K562 (cell line): Measurements from ENCODE around the gene CNNM3. TPM values are rescaled to one million over a fixed set of nuclear protein-coding genes. Genes with fewer than 3 reads are reported as not detected.

Experiments used
- ARHGAP35 ChIP-seq: fragments of 450-650 bp; IDR thresholded peaks from 2 replicates; pipeline ENCODE4 v1.6.1; 2018; ENCODE audit not compliant: partially characterized antibody
- ARID1B ChIP-seq: fragments of 450-650 bp; IDR thresholded peaks from 2 replicates; pipeline ENCODE4 v1.6.1; 2016; ENCODE audit warnings: antibody characterized with exemption, mild to moderate bottlenecking, inconsistent platforms
- BRD9 ChIP-seq: fragments of 450-650 bp; IDR thresholded peaks from 2 replicates; pipeline ENCODE4 v1.6.1; 2018; ENCODE audit warnings: low read depth; ENCODE audit not compliant: partially characterized antibody
- CBFA2T2 ChIP-seq: fragments of 450-650 bp; conservative IDR thresholded peaks from 2 replicates; pipeline ENCODE4 v1.6.1; 2017; ENCODE audit warnings: mild to moderate bottlenecking
- ELF4 ChIP-seq: fragments of 450-650 bp; formaldehyde crosslinking; IDR thresholded peaks from 2 replicates; pipeline ENCODE4 v1.4.0; 2022; ENCODE audit warnings: missing genetic modification characterization
- EZH2 ChIP-seq: IDR thresholded peaks from 2 replicates; pipeline ENCODE4 v1.6.1; 2012; ENCODE audit warnings: low read depth, mild to moderate bottlenecking, inconsistent platforms, low read length, borderline replicate concordance
- GATAD2A ChIP-seq: fragments of 450-650 bp; IDR thresholded peaks from 2 replicates; pipeline ENCODE4 v1.6.1; 2017
- HEY1 ChIP-seq: fragments of 250-450 bp; sonication (Bioruptor Pico); IDR thresholded peaks from 2 replicates; pipeline ENCODE4 v1.5.0; 2020; ENCODE audit warnings: mild to moderate bottlenecking, moderate library complexity, borderline replicate concordance
- KDM5B ChIP-seq: fragments of 200-600 bp; sonication (generic); IDR thresholded peaks from 2 replicates; pipeline ENCODE4 v1.6.1; 2012; ENCODE audit warnings: low read depth, mild to moderate bottlenecking, moderate library complexity, low read length, control low read depth, inconsistent platforms; ENCODE audit not compliant: insufficient replicate concordance
- LARP7 ChIP-seq: fragments of 450-650 bp; IDR thresholded peaks from 2 replicates; pipeline ENCODE4 v1.6.1; 2016
- RB1 ChIP-seq: fragments of 450-650 bp; IDR thresholded peaks from 2 replicates; pipeline ENCODE4 v1.6.1; 2017; ENCODE audit warnings: low read depth, mild to moderate bottlenecking
- SIRT6 ChIP-seq: IDR thresholded peaks from one replicate; pipeline ENCODE4 v1.6.1; 2012; ENCODE audit warnings: low read depth, mild to moderate bottlenecking, control low read depth, inconsistent platforms, low read length, moderate library complexity
- ZFX ChIP-seq: sonication (generic); formaldehyde crosslinking; IDR thresholded peaks from 2 replicates; pipeline ENCODE4 v1.8.0; 2022; ENCODE audit warnings: mild to moderate bottlenecking, missing genetic modification reagents, moderate library complexity
- ZNF41 ChIP-seq: fragments of 250-450 bp; sonication (Bioruptor Pico); conservative IDR thresholded peaks from 2 replicates; pipeline ENCODE4 v1.4.0; 2020; ENCODE audit warnings: mild to moderate bottlenecking
- ZNF644 ChIP-seq: fragments of 200-800 bp; sonication (Bioruptor generic); IDR thresholded peaks from 2 replicates; pipeline ENCODE4 v1.6.1; 2016; ENCODE audit warnings: low read depth, missing genetic modification characterization, missing compliant biosample characterization
- ZNF830 ChIP-seq: fragments of 250-450 bp; sonication (Bioruptor Pico); IDR thresholded peaks from 2 replicates; pipeline ENCODE4 v1.5.0; 2021; ENCODE audit warnings: mild to moderate bottlenecking
- polyA plus RNA-seq, 8 experiments: library from polyadenylated mRNA; depleted of rRNA in 4 of 8; stranded (reverse) in 5 of 8; unstranded in 3 of 8; fragments of >200 nt; fragmentation: Nextera tagmentation in 2 of 8; fragmentation: Illumina TruSeq in 1 of 8; extraction: Ambion mirVana in 2 of 8; extraction: Trizol in 1 of 8; gene quantifications; 2 replicates each; pipeline versions ENCODE4 v1.2.1 to v1.2.3, GENCODE V29; 2011 to 2014; ENCODE audit warnings: inconsistent platforms in 1 of 8, missing spikeins in 1 of 8
- total RNA-seq, 7 experiments: library from RNA; depleted of rRNA in 6 of 7; stranded (reverse); fragments of >200 nt in 6 of 7; fragmentation: Illumina TruSeq in 2 of 7; extraction: Trizol in 2 of 7; gene quantifications; 2 replicates each; pipeline versions ENCODE4 v1.2.1 to v1.2.3, GENCODE V29; 2011 to 2021; ENCODE audit warnings: low replicate concordance in 1 of 7
- TF ChIP-seq, protein P1 (sequence below), 2 experiments: fragments of 450-650 bp; IDR thresholded peaks; 2 replicates each; pipeline ENCODE4 v1.6.1; 2018; ENCODE audit warnings: mild to moderate bottlenecking in 2 of 2, low read depth in 1 of 2; ENCODE audit not compliant: partially characterized antibody in 2 of 2
- TF ChIP-seq, protein P2 (sequence below): sonication (generic); formaldehyde crosslinking; IDR thresholded peaks from 2 replicates; pipeline ENCODE4 v1.8.0; 2022; ENCODE audit warnings: missing genetic modification reagents, mild to moderate bottlenecking, borderline replicate concordance
- TF ChIP-seq, protein P3 (sequence below): sonication (generic); formaldehyde crosslinking; IDR thresholded peaks from 2 replicates; pipeline ENCODE4 v1.8.0; 2023; ENCODE audit warnings: mild to moderate bottlenecking, missing genetic modification reagents
- TF ChIP-seq, protein P4 (sequence below): fragments of 250-450 bp; sonication (Bioruptor Pico); IDR thresholded peaks from 2 replicates; pipeline ENCODE4 v1.9.0; 2021; ENCODE audit warnings: mild to moderate bottlenecking

The CNNM3 gene
- total and polyA plus RNA-seq, 9 of the 15 experiments (the other 6 are each of a cell fraction or from before 2014, with no cell fraction given), result 1.4 to 16.9 (median 6.5) TPM

DNA sequence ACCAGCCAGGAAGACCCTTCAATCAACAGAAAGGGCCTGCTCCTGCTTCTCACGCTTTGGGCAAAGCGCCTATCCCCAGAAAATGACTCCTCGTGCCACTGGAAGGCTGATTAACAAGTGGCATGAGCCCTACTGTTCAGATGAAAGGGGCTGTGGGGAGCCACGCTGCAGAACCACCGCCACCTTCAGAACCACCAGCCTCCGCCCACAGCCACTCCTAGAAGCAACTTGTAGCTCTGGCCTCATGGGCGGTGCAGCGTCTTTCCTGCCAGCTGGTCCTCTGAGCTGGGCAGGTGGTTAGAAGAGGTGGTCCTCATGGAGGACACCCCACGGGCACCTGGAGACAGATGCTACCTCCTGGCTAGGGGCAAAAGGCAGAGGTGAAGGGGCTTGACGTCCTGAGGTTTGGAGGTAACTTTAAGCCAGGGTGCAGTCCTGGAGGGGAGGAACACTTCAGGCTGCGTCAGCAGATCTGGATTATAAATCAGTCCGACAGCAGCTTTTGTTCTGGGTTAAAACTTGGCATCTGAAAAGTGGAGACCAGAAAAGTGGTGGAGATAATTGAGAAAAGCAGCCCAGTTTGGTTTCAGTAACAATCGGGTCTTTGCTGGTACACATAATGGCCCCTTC is 54.7 kb downstream of the CNNM3 start (continued):
- no peak for TF ChIP-seq ZNF644 (tag)
- TF ChIP-seq GATAD2A, result no peak
- TF ChIP-seq EZH2, result no peak
- TF ChIP-seq ZFX (CRISPR knock-in tag), result peak; percentile 13; the same call in 1 of the 2 replicates
- TF ChIP-seq ELF4 (CRISPR knock-in tag), result no peak
- TF ChIP-seq, protein P1, sequence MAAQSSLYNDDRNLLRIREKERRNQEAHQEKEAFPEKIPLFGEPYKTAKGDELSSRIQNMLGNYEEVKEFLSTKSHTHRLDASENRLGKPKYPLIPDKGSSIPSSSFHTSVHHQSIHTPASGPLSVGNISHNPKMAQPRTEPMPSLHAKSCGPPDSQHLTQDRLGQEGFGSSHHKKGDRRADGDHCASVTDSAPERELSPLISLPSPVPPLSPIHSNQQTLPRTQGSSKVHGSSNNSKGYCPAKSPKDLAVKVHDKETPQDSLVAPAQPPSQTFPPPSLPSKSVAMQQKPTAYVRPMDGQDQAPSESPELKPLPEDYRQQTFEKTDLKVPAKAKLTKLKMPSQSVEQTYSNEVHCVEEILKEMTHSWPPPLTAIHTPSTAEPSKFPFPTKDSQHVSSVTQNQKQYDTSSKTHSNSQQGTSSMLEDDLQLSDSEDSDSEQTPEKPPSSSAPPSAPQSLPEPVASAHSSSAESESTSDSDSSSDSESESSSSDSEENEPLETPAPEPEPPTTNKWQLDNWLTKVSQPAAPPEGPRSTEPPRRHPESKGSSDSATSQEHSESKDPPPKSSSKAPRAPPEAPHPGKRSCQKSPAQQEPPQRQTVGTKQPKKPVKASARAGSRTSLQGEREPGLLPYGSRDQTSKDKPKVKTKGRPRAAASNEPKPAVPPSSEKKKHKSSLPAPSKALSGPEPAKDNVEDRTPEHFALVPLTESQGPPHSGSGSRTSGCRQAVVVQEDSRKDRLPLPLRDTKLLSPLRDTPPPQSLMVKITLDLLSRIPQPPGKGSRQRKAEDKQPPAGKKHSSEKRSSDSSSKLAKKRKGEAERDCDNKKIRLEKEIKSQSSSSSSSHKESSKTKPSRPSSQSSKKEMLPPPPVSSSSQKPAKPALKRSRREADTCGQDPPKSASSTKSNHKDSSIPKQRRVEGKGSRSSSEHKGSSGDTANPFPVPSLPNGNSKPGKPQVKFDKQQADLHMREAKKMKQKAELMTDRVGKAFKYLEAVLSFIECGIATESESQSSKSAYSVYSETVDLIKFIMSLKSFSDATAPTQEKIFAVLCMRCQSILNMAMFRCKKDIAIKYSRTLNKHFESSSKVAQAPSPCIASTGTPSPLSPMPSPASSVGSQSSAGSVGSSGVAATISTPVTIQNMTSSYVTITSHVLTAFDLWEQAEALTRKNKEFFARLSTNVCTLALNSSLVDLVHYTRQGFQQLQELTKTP (IDR thresholded peaks at IDR 0.05; ENCODE audit: low read depth in 1 of 2, partially characterized antibody in 2 of 2), result no peak
- TF ChIP-seq, protein P2, sequence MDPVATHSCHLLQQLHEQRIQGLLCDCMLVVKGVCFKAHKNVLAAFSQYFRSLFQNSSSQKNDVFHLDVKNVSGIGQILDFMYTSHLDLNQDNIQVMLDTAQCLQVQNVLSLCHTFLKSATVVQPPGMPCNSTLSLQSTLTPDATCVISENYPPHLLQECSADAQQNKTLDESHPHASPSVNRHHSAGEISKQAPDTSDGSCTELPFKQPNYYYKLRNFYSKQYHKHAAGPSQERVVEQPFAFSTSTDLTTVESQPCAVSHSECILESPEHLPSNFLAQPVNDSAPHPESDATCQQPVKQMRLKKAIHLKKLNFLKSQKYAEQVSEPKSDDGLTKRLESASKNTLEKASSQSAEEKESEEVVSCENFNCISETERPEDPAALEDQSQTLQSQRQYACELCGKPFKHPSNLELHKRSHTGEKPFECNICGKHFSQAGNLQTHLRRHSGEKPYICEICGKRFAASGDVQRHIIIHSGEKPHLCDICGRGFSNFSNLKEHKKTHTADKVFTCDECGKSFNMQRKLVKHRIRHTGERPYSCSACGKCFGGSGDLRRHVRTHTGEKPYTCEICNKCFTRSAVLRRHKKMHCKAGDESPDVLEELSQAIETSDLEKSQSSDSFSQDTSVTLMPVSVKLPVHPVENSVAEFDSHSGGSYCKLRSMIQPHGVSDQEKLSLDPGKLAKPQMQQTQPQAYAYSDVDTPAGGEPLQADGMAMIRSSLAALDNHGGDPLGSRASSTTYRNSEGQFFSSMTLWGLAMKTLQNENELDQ (CRISPR knock-in tag), result 0 out of 2 replicates have a peak, but pooled peaks have one; percentile 68
- TF ChIP-seq, protein P3, sequence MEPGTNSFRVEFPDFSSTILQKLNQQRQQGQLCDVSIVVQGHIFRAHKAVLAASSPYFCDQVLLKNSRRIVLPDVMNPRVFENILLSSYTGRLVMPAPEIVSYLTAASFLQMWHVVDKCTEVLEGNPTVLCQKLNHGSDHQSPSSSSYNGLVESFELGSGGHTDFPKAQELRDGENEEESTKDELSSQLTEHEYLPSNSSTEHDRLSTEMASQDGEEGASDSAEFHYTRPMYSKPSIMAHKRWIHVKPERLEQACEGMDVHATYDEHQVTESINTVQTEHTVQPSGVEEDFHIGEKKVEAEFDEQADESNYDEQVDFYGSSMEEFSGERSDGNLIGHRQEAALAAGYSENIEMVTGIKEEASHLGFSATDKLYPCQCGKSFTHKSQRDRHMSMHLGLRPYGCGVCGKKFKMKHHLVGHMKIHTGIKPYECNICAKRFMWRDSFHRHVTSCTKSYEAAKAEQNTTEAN (CRISPR knock-in tag), result no peak
- no peak for TF ChIP-seq HEY1 (CRISPR knock-in tag)
- no peak for TF ChIP-seq LARP7
- TF ChIP-seq BRD9, result peak; percentile 12
- TF ChIP-seq KDM5B, result no peak
- TF ChIP-seq ARHGAP35, result no peak
- no peak for TF ChIP-seq ZNF830 (CRISPR knock-in tag)
- TF ChIP-seq, protein P4, sequence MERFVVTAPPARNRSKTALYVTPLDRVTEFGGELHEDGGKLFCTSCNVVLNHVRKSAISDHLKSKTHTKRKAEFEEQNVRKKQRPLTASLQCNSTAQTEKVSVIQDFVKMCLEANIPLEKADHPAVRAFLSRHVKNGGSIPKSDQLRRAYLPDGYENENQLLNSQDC (CRISPR knock-in tag), result no peak
- TF ChIP-seq SIRT6, result no peak
- no peak for TF ChIP-seq ZNF41 (CRISPR knock-in tag)
- TF ChIP-seq RB1, result no peak; the same call in 1 of the 2 replicates
- TF ChIP-seq CBFA2T2, result no peak
- TF ChIP-seq ARID1B, result 0 out of 2 replicates have a peak, but pooled peaks have one; percentile 11
